Ovary (tissue), 3 donors: Measurements from ENCODE around the gene ETS1.

Experiments used
- EP300 ChIP-seq: sonication (generic); formaldehyde crosslinking; IDR thresholded peaks from one replicate; pipeline ENCODE4 v1.6.1; 2017; ENCODE audit warnings: antibody characterized with exemption
- POLR2A ChIP-seq: fragments of 450-650 bp; IDR thresholded peaks from one replicate; pipeline ENCODE4 v1.6.1; 2017; ENCODE audit warnings: antibody characterized with exemption, mild to moderate bottlenecking, moderate library complexity
- TF ChIP-seq, protein P1 (sequence below), 3 donors: fragments of 450-650 bp in 2 of 3; fragments of 200-600 bp in 1 of 3; IDR thresholded peaks; one replicate each; pipeline versions ENCODE4 v1.5.1 to v1.8.0; 2016 to 2022; ENCODE audit warnings: antibody characterized with exemption in 3 of 3, mild to moderate bottlenecking in 1 of 3
- donor health status: DM: no; HTN: no; CAD: no.

DNA sequence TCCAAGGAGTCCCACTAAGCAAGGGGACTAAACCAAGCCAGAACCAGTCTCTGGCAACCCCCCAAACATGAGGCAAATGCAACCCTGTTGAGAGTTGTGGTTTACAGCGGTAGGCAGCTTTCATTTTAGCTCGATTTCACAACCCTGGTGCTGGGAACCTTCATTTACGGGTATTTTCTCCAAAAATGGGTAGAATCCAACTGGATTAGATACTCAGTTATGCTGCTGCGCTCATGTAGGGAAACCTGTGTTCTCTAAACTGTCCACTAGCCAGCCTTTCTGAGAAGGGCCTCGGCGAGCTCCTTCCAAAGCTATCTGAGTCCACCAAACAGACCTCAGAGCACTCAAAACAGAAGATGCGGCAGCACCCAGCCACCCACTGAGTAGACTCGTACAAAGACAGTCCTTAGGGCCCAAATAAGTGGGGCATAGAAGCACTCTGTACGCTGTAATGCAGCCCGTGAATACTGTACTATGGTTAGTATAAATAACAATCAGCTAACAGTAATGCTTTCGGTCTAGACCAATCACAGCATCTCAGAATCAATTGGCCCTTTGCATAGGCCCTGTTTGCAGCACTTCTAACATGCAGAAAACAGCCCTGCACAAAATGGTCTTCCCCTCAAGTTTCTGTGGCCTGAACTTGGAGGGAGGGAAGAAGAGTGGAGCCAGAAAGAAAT, 104.7 kb downstream of the ETS1 start:
- TF ChIP-seq, protein P1, sequence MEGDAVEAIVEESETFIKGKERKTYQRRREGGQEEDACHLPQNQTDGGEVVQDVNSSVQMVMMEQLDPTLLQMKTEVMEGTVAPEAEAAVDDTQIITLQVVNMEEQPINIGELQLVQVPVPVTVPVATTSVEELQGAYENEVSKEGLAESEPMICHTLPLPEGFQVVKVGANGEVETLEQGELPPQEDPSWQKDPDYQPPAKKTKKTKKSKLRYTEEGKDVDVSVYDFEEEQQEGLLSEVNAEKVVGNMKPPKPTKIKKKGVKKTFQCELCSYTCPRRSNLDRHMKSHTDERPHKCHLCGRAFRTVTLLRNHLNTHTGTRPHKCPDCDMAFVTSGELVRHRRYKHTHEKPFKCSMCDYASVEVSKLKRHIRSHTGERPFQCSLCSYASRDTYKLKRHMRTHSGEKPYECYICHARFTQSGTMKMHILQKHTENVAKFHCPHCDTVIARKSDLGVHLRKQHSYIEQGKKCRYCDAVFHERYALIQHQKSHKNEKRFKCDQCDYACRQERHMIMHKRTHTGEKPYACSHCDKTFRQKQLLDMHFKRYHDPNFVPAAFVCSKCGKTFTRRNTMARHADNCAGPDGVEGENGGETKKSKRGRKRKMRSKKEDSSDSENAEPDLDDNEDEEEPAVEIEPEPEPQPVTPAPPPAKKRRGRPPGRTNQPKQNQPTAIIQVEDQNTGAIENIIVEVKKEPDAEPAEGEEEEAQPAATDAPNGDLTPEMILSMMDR (IDR thresholded peaks at IDR 0.05): no peak
- TF ChIP-seq POLR2A (no peak), EP300 (no peak)
